LNCAP (cell line): ENCODE data around the gene CPB2.

Source experiments
- CTCF ChIP-seq: fragments of 450-650 bp; IDR thresholded peaks from 2 replicates; pipeline ENCODE4 v1.5.1; 2017; ENCODE audit warnings: mild to moderate bottlenecking

Gene CPB2

GRCh38 chr13:46116653-46117502 is 12.0 kb upstream of the CPB2 start:
- no peak for TF ChIP-seq CTCF

GRCh38 chr13:46114613-46115012 is 9.8 kb upstream of the CPB2 start:
- TF ChIP-seq CTCF: no peak

- no peak for TF ChIP-seq CTCF
Observed at GRCh38 chr13:46113596-46113995, 8.8 kb upstream of the CPB2 start.

GRCh38 chr13:46111151-46111550 is 6.3 kb upstream of the CPB2 start:
- TF ChIP-seq CTCF: no peak

GRCh38 chr13:46109451-46109850 is 4.6 kb upstream of the CPB2 start:
- no peak for TF ChIP-seq CTCF

GRCh38 chr13:46106839-46107371 is 2.1 kb upstream of the CPB2 start:
- no peak for TF ChIP-seq CTCF

- no peak for TF ChIP-seq CTCF
Observed at GRCh38 chr13:46103037-46103436, 1.8 kb downstream of the CPB2 start.
